ENCODE results near the gene BCAS1. TPM values are rescaled to one million over a fixed set of nuclear protein-coding genes. Genes with fewer than 3 reads are reported as not detected.

Gene BCAS1
- total RNA-seq, 6 experiments from 2014 or later: 0.07 to 0.43 (median 0.15) TPM; not detected in 2

DNA sequence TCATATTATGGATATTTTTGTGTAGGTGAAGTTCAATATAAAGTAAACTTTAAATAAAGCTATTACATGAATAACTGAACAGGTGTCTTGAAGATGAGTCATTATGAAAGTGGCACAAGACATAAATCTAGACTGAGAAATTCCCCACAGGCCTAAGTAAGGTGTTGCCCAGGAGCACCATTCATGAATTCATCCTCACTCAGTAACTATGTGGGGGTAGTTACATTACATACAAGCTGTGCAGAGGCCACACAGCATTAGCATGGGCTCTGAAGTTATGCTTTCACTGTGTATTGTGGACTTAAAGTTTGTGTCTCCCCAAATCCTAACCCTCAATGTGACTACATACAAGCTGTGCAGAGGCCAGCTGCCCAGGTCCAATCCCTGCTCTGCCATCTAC lies 65.9 kb downstream of the BCAS1 start:
- intact Hi-C loops (cut with DNase I): no loop called here
- H3K9me3 ChIP-seq: no peaks in the 10 kb centered on the region
- ATAC-seq (no peak), DNase-seq (no peak)
- H3K4me1 ChIP-seq: no peaks in the 10 kb centered on the region
- TF ChIP-seq, protein P1, sequence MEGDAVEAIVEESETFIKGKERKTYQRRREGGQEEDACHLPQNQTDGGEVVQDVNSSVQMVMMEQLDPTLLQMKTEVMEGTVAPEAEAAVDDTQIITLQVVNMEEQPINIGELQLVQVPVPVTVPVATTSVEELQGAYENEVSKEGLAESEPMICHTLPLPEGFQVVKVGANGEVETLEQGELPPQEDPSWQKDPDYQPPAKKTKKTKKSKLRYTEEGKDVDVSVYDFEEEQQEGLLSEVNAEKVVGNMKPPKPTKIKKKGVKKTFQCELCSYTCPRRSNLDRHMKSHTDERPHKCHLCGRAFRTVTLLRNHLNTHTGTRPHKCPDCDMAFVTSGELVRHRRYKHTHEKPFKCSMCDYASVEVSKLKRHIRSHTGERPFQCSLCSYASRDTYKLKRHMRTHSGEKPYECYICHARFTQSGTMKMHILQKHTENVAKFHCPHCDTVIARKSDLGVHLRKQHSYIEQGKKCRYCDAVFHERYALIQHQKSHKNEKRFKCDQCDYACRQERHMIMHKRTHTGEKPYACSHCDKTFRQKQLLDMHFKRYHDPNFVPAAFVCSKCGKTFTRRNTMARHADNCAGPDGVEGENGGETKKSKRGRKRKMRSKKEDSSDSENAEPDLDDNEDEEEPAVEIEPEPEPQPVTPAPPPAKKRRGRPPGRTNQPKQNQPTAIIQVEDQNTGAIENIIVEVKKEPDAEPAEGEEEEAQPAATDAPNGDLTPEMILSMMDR (IDR thresholded peaks at IDR 0.05): no peak
- TF ChIP-seq POLR2A (IDR thresholded peaks at IDR 0.05): no peak
- H3K36me3 ChIP-seq: no peaks in the 10 kb centered on the region
- no peaks in the 10 kb centered on the region for H3K27me3 ChIP-seq
- H3K27ac ChIP-seq: no peak overlapping the region
- H3K4me3 ChIP-seq: no peak overlapping the region

GRCh38 chr20:54002741-54003140 lies 67.7 kb downstream of the BCAS1 start:
- intact Hi-C loops (cut with DNase I): no loop called here
- no peaks in the 10 kb centered on the region for H3K27me3 ChIP-seq
- WGBS (ENCODE audit: insufficient coverage, low coverage, low lambda C conversion rate, missing lambda C conversion rate): 52% methylated on average over 3 of the region's 3 CpGs

GRCh38 chr20:54002056-54002575 lies 68.3 kb downstream of the BCAS1 start:
- no peaks in the 10 kb centered on the region for H3K27me3 ChIP-seq
- ATAC-seq (no peak), DNase-seq (no peak)
- intact Hi-C loops (cut with DNase I): no loop called here
- 49% methylated on average over 2 of the region's 2 CpGs for WGBS (ENCODE audit: insufficient coverage, low coverage, low lambda C conversion rate, missing lambda C conversion rate)
- no peaks in the 10 kb centered on the region for H3K9me3 ChIP-seq
- H3K4me1 ChIP-seq: no peaks in the 10 kb centered on the region
- no peak overlapping the region for H3K27ac ChIP-seq
- H3K36me3 ChIP-seq: no peaks in the 10 kb centered on the region
- no peak for TF ChIP-seq POLR2A (IDR thresholded peaks at IDR 0.05)
- no peak overlapping the region for H3K4me3 ChIP-seq

More at GRCh38 chr20:54002741-54003140, 67.7 kb downstream of the BCAS1 start:
- Histone ChIP-seq H3K27ac (no peak overlapping the region), H3K36me3 (no peaks in the 10 kb centered on the region), H3K4me3 (no peak overlapping the region), H3K4me1 (no peaks in the 10 kb centered on the region), H3K9me3 (no peaks in the 10 kb centered on the region)
- ATAC-seq (no peak), DNase-seq (no peak)
- TF ChIP-seq POLR2A (IDR thresholded peaks at IDR 0.05): no peak
- TF ChIP-seq, protein P1 (IDR thresholded peaks at IDR 0.05): no peak

GRCh38 chr20:54000914-54001313 lies 69.5 kb downstream of the BCAS1 start:
- Histone ChIP-seq H3K36me3 (no peaks in the 10 kb centered on the region), H3K27ac (no peak overlapping the region), H3K9me3 (no peaks in the 10 kb centered on the region), H3K4me3 (no peak overlapping the region), H3K4me1 (no peaks in the 10 kb centered on the region), H3K27me3 (no peaks in the 10 kb centered on the region)
- 38% methylated on average over 2 of the region's 2 CpGs for WGBS (ENCODE audit: insufficient coverage, low coverage, low lambda C conversion rate, missing lambda C conversion rate)
- intact Hi-C loops (cut with DNase I): no loop called here
- no peak for TF ChIP-seq POLR2A (IDR thresholded peaks at IDR 0.05)
- TF ChIP-seq, protein P1 (IDR thresholded peaks at IDR 0.05): no peak
- ATAC-seq: no peak
- no peak for DNase-seq

- no peaks in the 10 kb centered on the region for H3K4me1 ChIP-seq
- H3K4me3 ChIP-seq: no peak overlapping the region
- H3K27ac ChIP-seq: no peak overlapping the region
- no peak for ATAC-seq
- TF ChIP-seq POLR2A (IDR thresholded peaks at IDR 0.05): no peak
- TF ChIP-seq, protein P1 (IDR thresholded peaks at IDR 0.05): no peak
- H3K36me3 ChIP-seq: no peaks in the 10 kb centered on the region
- intact Hi-C loops (cut with DNase I): no loop called here
- DNase-seq: no peak
- H3K9me3 ChIP-seq: no peaks in the 10 kb centered on the region
- no peaks in the 10 kb centered on the region for H3K27me3 ChIP-seq
These were observed 70.1 kb downstream of the BCAS1 start for GRCh38 chr20:54000262-54000661.

Data from right lobe of liver (tissue), 6 donors.